ENCODE results near the gene OCSTAMP.
A peak's percentile ranks its signal among the peaks of the same experiment; 100 is the strongest.

OCSTAMP gene, protein sequence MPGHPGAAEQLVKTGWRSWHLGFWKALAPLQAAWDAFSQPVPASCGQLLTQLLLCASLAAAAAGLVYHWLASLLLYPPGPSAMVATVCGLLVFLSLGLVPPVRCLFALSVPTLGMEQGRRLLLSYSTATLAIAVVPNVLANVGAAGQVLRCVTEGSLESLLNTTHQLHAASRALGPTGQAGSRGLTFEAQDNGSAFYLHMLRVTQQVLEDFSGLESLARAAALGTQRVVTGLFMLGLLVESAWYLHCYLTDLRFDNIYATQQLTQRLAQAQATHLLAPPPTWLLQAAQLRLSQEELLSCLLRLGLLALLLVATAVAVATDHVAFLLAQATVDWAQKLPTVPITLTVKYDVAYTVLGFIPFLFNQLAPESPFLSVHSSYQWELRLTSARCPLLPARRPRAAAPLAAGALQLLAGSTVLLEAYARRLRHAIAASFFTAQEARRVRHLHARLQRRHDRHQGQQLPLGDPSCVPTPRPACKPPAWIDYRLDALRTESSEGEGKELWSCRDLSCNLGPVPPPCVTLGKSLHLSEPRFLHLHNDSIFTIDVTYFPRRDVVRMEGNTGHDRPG

DNA sequence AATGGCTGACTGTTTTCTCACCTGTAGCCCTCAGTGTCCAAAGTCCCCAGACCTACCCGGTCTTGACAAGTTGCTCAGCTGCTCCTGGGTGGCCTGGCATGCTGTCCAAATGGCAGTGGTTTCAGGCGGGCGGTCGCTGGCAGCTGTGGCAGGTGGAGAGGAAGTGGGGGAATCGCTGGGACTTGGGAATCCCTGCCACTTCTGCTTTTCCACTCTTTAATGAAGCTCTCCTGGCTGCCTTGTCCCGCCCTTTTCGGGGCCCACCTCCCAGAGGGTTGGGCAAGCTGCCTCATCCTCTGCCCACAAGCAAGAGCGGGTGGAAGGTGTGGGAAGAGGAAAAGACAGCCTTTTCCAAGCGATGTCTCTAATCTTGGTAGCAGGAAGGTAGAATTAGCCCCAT is at the start of gene OCSTAMP:
TSS of gene OCSTAMP (minus strand) at position 194 of the 400 bp plus-strand sequence. CDS start at position 100, 94 bp downstream.
- DNase-seq = no peak

- no peak for DNase-seq
These were observed 49.0 kb upstream of the OCSTAMP start for GRCh38 chr20:46599227-46599987.

GRCh38 chr20:46595933-46596332 is 45.5 kb upstream of the OCSTAMP start:
- DNase-seq = no peak

DNA sequence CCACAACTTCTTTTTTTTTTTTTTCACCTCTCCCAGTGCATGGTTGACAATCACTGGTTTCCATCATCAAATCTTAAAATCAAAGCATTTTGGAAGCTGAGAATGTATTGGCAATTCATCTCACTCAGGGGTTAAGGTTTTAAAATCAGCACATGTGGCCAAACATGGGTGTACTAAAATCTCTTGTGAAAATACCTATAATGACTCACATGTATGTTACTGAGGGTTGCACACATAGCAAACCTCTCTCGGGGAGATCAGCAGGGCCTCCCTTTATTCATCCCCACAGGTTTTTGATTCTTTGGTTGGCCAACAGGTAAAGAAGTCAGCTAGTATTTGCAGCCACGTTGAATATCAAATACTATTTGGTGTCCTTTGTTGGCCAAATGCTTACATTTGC is 44.3 kb upstream of the OCSTAMP start:
- DNase-seq = no peak

- no peak for DNase-seq
These were observed 42.3 kb upstream of the OCSTAMP start for GRCh38 chr20:46592580-46593362.

GRCh38 chr20:46590443-46590842 is 40.0 kb upstream of the OCSTAMP start:
- DNase-seq = no peak

DNA sequence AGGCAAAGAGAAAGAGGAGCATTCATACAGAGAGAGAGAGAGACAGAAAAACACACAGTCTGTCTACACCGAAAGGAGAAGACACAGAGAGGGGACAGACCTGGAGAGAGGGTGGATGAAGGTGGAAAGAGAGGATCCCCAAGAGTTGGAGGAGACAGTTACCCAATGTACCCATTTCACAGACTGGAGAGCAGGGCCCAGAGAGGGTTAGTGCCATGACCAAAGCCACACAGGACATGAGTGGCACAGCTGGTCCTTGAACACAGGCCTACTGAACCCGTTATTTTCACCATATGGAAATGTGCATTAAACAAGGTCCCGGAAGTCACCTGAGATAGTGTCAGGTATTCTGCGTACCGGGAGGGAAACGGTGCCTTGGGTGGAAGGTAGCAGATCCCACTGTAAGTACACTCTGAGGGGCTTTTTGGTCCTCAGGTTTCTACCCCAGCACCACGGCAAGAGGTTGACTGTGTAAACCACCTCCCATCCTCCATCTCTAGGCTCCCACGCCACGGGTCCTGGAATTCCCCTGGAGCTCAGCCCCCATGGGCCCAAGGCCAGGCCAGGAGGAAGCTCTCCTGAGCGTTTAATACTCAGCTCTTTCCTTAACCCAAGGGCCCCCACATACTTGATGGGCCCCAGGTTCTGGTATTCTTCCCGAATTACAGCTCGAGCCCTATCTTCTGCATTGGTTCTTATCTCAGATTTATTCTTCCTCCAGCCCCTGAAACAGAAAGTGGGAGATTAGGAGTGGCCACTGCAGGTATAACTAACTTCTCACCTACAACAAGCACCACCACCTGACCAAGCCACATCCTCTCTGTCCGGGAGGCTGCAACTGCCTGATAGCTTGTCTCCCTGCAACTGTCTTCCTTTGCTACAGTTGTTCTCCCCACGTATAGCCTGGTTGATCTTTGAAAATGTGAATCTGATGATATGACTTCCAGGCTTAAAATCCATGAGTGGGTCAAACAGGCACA is 38.4 kb upstream of the OCSTAMP start:
- no peak for DNase-seq

DNA sequence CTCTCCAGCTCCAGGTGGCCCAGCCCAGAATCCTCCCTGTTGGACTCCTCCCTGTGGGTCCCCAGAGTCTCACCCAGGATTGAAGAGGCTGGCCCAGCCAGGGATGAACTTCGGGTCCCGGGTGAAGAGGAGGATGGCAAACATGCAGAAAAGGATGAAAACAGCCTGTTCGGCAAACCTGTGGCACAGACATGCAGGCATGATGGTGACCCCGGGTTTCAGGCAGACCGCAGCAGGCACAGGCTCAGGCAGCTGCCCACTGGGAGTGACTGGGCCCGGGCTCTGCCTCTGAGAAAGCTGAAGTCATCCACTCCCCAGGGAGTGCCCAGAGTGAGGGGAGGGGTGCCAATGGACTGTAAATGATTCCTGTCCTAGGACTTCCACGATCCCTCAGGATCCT is 37.5 kb upstream of the OCSTAMP start:
- DNase-seq = no peak

DNA sequence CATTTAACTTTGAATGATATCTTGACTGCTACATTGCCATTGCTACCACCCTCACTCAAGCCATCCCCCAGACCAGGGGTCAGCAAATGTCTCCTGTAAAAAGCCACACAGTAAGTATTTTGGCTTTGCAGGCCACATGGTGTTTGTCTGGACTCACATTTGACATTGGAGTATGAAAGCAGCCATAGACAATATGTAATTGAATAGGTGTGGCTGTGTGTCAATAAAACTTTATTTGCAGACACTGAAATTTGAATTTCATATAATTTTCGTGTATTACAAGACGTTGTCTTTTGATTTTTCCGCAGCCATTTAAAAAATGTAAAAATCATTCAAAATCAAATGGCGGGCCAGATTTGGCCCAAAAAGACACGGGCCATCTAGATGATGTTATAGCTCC is 36.3 kb upstream of the OCSTAMP start:
- DNase-seq = no peak

DNA sequence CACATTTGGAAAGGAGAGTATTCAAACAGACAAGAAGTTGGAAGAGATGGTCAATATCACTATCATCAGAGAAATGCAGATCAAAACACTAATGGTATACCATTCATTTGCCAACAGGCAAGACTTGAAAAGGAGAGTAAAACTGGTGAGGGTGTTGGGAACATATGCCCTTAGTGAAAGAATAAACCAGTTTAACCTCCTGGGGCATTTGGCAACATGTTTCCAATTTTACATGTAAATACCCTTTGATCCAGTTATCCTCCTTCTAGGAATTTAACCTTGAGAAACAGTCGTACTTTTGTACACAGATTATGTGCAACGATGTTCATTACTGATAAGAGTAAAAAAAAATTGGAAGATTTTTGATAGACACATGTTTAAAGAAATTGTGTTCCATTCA is 34.1 kb upstream of the OCSTAMP start:
- DNase-seq = no peak

DNA sequence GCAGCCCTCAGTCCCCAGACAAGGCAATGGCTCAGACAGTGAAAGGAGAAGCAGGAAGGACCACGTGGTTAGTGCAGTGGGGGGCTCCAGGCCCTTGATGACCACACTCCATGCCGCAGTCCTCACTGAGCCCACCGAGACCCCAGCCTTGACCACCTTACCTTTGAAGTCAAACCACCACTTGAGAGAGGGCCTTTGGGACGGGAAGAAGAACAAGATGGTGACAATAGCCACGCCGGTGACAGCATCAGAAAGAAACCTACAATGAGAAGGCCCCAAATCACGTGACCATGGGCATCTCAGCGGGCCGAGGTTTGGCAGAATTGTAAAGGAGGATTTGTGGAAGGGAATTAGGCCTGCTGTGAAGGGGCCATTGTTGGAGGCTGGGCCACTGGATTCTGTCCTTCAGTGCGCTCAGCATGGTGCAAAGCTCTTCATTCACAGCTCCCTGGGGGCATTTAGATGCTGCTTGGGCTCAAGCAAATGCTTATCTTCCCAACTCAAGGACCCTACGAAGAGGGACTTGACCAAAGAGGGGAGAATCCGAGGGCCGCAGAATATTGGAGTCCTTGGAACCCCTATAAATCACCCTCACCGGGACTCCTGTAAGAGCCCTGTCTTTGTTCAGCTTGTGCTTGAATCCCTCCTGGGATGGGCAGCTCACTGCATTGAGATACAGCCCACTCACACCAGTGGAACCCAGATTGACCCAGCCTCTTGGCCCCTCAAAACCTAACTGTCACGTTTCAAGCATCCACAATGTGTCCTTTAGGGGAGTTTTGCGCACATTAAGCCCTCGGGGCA is 33.2 kb upstream of the OCSTAMP start:
- DNase-seq = peak; percentile 94

DNA sequence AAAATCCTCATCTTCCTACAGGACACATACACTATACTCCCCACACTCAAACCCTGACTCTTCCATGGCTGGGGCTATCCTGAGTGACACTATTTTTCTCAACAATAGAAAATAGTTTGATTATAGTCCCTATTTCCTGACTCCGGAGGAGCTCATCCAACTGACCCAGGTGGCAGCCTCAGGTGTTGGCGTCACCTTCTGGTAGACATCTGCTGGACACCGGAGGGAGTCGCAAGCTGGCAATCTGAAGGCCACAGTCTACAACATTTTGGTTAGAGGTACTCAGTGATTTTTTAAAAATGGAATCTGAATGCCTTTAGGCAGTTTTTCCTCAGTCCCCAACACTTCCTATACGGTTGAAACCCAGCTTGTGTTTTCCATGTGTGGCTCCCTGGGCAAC is 32.2 kb upstream of the OCSTAMP start:
- DNase-seq = no peak

- no peak for DNase-seq
These were observed 30.9 kb upstream of the OCSTAMP start for GRCh38 chr20:46581391-46581790.

- DNase-seq = no peak
These were observed 30.3 kb upstream of the OCSTAMP start for GRCh38 chr20:46580613-46581205.

GRCh38 chr20:46578745-46579144 is 28.3 kb upstream of the OCSTAMP start:
- DNase-seq = no peak

GRCh38 chr20:46576774-46577395 is 26.4 kb upstream of the OCSTAMP start:
- DNase-seq = no peak

DNA sequence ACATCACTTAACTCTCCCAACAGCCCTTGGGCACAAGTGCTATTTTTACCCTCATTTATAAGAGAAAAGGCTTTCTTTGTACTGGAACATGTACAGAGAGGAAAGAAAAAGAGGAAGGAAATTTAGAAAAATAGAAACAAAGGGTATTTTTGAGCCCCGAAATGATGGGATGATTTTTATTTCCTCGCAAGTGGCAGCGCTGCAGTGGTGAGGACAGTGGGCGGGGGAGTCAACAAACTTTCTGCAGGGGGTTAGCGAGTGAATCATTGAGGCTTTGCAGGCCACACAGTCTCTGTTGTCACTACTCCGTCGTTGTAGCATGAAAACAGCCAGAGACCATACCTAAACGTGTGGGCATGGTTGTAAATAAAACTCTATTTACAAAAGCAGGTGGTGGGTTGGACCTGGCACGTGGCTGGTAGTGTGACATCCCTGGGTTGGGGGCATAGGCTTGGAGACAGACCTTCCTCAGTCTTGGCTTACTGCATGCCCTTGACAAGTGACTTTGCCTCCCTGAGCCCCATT is 25.5 kb upstream of the OCSTAMP start:
- no peak for DNase-seq

DNA sequence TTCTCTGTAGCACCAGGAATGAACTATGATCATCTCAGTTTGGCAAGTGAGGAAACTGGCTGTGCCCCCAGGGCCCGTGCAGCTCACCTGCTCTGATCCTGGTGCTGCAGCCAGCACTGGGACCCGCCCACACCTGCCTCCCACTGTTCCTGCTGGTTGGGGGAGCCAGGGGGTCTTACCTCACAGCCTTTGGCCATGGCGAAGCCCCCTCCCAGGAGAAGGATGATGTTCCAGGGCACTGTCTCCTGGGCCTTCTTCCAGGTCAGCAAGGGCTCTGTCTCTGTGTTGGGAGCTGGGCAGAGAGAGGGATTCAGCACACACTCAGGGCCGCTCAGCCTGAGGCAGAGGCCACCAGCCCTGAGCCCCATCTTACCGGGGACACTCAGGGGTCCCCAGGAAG is 24.9 kb upstream of the OCSTAMP start:
- DNase-seq = no peak

DNA sequence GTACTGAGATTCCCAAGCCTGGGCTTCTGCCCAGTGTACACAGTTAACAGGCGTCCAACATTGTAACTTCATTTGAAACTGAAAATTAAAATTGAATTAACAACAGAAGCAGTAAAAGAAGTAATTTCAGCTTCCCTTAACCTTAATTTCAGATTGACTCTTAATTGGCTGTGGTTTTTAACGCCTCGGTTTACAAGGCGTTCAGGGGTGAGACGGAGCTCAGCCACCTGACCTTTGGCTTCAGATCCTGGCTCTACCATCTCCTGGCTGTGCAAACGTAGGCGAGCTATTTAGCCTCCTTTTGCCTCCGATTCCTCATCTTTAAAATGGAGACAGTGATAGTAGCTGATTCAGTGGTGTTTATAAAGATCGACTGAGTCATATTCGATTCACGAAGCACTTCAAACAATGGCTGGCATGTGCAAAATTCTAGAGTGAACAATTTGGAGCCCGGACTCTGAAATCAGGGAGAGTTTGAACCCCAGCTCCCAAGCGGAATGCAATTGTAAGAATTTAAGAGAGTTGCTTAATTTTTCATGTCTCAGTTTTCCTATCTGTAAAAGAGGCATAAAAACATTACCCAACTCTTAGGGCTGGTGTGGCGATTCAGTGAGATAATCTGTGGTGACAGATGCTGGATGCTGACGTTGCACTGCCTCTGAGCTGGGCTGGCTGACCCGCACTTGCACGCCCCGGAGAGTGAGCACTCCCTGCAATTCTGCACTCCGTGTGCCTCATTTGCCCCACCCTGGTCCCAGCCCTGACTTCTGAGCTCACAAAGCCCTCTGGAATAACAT is 23.5 kb upstream of the OCSTAMP start:
- no peak for DNase-seq

All from NCI-H345 (cell line).